ENCODE measurements around the gene XPO5.

Gene XPO5

GRCh38 chr6:43497689-43498088, 78.1 kb downstream of the XPO5 start:
- no peak for DNase-seq (ENCODE audit: low read depth)

- no peak for DNase-seq (ENCODE audit: low read depth)
Observed at GRCh38 chr6:43497129-43497396, 78.8 kb downstream of the XPO5 start.

GRCh38 chr6:43496370-43497128, 79.3 kb downstream of the XPO5 start:
- no peak for DNase-seq (ENCODE audit: low read depth)

- DNase-seq (ENCODE audit: low read depth) = no peak
Observed at GRCh38 chr6:43495409-43495941, 80.4 kb downstream of the XPO5 start.

- DNase-seq (ENCODE audit: low read depth) = no peak
Observed at GRCh38 chr6:43494766-43495165, 81.1 kb downstream of the XPO5 start.

- DNase-seq (ENCODE audit: low read depth) = no peak
Observed at GRCh38 chr6:43494321-43494720, 81.5 kb downstream of the XPO5 start.

GRCh38 chr6:43493833-43494232, 82.0 kb downstream of the XPO5 start:
- no peak for DNase-seq (ENCODE audit: low read depth)

GRCh38 chr6:43493230-43493629, 82.6 kb downstream of the XPO5 start:
- no peak for DNase-seq (ENCODE audit: low read depth)

GRCh38 chr6:43492673-43493072, 83.2 kb downstream of the XPO5 start:
- DNase-seq (ENCODE audit: low read depth) = no peak

- no peak for DNase-seq (ENCODE audit: low read depth)
Observed at GRCh38 chr6:43491750-43492661, 83.8 kb downstream of the XPO5 start.

- DNase-seq (ENCODE audit: low read depth) = no peak
Observed at GRCh38 chr6:43490523-43490939, 85.3 kb downstream of the XPO5 start.

- no peak for DNase-seq (ENCODE audit: low read depth)
Observed at GRCh38 chr6:43489277-43490072, 86.4 kb downstream of the XPO5 start.

GRCh38 chr6:43488667-43489276, 87.1 kb downstream of the XPO5 start:
- DNase-seq (ENCODE audit: low read depth) = no peak

- DNase-seq (ENCODE audit: low read depth) = no peak
Observed at GRCh38 chr6:43481591-43482236, 94.1 kb downstream of the XPO5 start.

GRCh38 chr6:43481075-43481474, 94.8 kb downstream of the XPO5 start:
- no peak for DNase-seq (ENCODE audit: low read depth)

GRCh38 chr6:43478008-43478372, 97.8 kb downstream of the XPO5 start:
- no peak for DNase-seq (ENCODE audit: low read depth)

GRCh38 chr6:43477235-43478007, 98.4 kb downstream of the XPO5 start, which contains the start of gene TJAP1:
Gene TJAP1, plus strand, starts transcription at chr6:43477570. Its CDS starts 21,432 bp downstream, at chr6:43499002.
- no peak for DNase-seq (ENCODE audit: low read depth)

- DNase-seq (ENCODE audit: low read depth) = no peak
Observed at GRCh38 chr6:43476746-43477145, 99.1 kb downstream of the XPO5 start.

GRCh38 chr6:43475516-43475915, 100.3 kb downstream of the XPO5 start:
- DNase-seq (ENCODE audit: low read depth) = no peak

GRCh38 chr6:43472515-43472914, 103.3 kb downstream of the XPO5 start:
- DNase-seq (ENCODE audit: low read depth) = no peak

All from GM04504 (cell line).